Retinal pigment epithelial cell (primary cell): Measurements from ENCODE around the gene CPNE7.
A peak's percentile ranks its signal among the peaks of the same experiment; 100 is the strongest.

Experiments used
- DNase-seq: peaks from one replicate; pipeline ENCODE4 v3.0.0-alpha.2; 2010; ENCODE audit warnings: low read depth
- H3K4me3 ChIP-seq: 2 replicates; pipeline ENCODE4 v1.5.1; 2011; ENCODE audit warnings: mild to moderate bottlenecking, low read length, control low read depth, moderate library complexity
- TF ChIP-seq, protein P1 (sequence below): conservative IDR thresholded peaks from 2 replicates; pipeline ENCODE4 v1.5.1; 2011; ENCODE audit warnings: low read depth, low read length, control low read depth, inconsistent platforms

Gene CPNE7

DNA sequence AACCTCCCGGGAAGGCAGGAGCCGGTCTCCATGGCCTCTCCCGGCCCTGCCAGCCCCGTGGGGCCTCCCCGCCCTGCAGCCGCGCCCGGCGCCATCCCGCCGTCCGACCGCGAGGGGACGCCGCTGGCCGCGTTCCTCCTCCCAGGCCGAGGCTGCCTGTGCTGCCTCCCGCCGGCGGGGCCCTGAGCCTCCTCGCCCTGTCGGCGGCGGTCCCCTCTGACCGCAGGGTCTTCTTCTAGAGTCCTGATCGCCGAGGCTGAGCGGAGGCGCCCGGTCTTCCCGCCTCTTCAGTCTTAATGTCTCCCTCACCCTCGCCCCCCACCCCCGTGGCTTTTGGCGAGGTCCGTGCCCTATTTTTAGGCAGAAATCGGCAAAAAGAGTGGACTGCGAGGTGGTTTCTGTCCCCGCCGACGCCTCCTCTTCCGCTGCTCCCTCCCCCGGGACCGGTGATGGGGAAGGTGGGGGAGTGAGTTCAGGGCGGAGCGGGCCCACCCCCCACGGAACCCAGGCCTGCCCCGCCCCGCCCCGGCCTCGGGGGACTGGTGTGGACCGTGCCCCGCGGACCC is 794 bp upstream of the CPNE7 start:
- TF ChIP-seq, protein P1, sequence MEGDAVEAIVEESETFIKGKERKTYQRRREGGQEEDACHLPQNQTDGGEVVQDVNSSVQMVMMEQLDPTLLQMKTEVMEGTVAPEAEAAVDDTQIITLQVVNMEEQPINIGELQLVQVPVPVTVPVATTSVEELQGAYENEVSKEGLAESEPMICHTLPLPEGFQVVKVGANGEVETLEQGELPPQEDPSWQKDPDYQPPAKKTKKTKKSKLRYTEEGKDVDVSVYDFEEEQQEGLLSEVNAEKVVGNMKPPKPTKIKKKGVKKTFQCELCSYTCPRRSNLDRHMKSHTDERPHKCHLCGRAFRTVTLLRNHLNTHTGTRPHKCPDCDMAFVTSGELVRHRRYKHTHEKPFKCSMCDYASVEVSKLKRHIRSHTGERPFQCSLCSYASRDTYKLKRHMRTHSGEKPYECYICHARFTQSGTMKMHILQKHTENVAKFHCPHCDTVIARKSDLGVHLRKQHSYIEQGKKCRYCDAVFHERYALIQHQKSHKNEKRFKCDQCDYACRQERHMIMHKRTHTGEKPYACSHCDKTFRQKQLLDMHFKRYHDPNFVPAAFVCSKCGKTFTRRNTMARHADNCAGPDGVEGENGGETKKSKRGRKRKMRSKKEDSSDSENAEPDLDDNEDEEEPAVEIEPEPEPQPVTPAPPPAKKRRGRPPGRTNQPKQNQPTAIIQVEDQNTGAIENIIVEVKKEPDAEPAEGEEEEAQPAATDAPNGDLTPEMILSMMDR, result peak; percentile 67
- peak overlapping the region; percentile 40 for H3K4me3 ChIP-seq
- DNase-seq, result no peak

DNA sequence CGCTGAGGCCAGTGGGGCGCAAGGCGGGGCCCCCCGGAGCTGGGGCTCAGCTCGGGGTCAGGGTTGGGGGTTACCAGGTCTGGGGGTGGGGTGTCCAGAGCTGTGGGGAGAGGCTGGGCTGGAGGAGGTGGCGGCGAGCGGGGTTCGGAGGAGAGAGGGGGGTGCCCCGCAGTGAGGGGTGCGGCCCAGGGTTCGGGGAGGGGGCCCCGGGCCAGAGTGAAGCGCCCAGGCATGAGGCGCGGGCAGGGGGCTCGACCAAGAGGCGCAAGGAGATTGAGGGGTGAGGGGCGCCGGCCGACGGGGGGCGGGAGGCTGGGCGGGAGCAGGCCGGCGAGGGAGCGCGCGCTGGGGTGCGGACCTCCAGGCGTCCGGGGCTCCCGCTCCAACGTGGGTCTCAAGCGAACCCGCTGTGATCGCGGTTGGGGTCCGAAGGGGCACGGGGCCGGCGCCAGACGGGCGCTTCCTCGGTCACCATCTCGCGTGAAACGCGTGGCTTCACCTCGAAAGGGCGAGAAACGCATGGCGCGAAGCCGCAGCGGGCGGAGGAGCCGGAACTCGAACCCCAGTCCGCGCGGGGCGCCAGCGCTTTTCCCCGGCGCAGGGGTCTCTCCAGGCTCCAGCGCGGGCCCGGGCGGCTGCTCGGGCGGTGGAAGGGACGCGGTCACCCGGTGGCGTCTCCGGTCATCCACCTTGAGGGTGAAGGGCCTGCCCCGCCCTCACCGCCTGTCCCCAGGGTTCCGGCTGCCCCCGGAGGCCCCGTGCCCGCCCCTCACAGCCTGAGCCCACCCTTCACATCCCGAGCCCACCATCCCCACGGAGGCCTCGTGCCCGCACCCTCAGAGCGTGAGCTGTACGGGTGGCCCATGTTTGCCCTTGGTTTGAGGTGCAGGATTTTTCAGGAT is 846 bp downstream of the CPNE7 start:
- TF ChIP-seq, protein P1, result no peak
- DNase-seq, result no peak
- H3K4me3 ChIP-seq, result peak overlapping the region; percentile 29

DNA sequence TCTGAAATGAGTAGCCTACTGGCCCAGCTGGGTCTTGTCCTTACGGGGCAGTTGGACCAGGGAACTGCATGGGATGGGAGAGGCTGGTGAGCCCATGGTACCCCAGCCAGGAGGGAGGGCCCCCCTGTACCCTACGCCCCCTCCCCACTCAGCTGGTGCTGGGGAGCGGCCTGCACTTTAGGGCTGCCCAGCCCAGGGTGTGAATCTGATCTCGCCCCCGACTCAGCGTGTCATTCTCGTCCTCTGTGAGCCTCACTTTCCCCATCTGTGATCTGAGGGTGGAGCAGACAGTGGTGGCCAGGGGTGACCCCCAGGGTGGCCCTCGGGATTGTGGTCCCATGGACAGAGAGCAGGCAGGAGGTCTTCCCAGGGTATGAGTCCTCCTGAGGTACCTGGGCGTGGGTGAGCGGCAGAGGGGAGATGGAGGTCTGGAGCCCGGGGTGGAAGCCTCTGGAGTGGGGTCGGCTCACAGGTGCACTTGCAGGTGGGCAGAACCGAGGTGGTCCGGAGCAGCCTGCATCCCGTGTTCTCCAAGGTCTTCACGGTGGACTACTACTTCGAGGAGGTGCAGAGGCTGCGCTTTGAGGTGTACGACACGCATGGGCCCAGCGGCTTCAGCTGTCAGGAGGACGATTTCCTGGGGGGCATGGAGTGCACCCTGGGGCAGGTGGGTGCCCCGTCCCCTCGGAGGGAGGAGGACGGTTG is 1.6 kb downstream of the CPNE7 start:
- H3K4me3 ChIP-seq, result no peak overlapping the region

DNA sequence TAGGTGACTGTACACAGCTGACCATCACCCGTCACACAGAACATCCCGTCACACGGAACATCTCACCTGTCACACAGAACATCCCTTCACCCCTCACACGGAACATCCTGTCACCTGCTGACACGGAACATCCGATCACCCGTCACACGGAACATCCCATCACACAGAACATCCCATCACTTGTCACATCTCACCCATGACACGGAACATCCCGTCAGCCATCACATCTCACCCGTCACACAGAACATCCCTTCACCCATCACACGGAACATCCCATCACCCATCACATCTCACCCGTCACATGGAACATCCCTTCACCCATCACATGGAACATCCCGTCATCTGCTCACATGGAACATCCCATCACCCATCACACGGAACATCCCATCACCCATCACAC is 3.8 kb downstream of the CPNE7 start:
- TF ChIP-seq, protein P1, result no peak
- H3K4me3 ChIP-seq, result no peak overlapping the region

More for the DNA sequence above, 1.6 kb downstream of the CPNE7 start:
- TF ChIP-seq, protein P1, result no peak
- DNase-seq, result no peak

DNA sequence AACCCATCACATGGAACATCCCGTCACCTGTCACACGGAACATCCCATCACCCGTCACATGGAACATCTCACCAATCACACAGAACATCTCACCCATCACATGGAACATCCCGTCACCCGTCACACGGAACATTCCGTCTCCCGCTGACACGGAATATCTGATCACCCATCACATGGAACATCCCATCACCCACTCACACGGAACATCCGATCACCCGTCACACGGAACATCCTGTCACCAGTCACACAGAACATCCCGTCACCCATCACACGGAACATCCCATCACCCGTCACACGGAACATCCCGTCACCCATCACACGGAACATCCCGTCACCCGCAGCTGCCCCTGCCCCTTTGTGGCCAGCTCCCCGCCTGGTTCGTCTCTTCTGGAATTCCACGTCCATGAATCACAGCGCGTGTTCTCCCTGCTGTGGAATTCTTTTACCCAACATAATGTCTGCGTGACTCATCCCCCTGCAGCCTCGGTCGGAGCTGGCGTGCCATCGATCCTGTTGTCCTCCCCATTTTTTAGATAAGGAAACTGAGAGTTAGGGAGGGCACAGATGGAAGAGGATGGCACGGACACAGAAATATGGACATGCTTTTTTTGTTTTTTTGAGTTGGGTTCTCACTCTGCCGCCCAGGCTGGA is 5.6 kb downstream of the CPNE7 start:
- H3K4me3 ChIP-seq, result no peak overlapping the region
- TF ChIP-seq, protein P1, result no peak
- DNase-seq, result peak; percentile 70

More for the DNA sequence above, 3.8 kb downstream of the CPNE7 start:
- no peak for DNase-seq

DNA sequence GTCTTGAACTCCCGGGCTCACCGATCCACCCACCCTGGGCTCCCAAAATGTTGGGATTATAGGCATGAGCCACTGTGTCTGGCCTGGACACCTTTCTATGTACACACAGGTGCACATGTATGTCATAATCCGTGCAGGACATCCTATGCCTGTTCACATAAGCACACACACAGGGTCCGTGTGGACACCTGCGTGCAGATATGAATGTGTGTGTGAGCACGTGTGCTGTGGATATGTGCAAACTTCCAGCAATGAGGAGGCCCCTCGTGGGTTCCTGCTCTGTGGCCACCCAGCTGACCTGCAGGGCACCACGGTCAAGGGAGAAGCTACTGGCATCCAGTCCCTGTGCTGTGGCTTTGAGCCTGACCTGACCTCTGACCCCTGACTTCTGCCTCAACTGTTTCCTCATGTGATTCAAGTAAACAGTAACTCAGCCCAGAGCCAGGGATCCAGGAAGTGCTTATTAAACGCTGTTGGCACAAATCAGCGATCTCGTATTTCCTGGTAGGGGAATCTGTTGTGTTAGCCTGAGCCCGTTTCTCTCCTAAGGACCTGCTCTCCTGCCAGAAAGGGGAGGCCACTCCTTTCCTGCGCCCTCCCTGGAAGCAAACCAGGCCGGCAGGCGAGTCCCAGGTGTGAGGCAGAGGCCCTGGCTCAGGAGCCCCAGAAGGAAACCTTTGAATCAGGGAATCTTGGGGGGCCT is 6.5 kb downstream of the CPNE7 start:
- H3K4me3 ChIP-seq, result no peak overlapping the region
- no peak for DNase-seq
- TF ChIP-seq, protein P1, result no peak
